ENCODE measurements around the gene AQP4. TPM values are rescaled to one million over a fixed set of nuclear protein-coding genes. Genes with fewer than 3 reads are reported as not detected.

Gene AQP4
- total and polyA plus RNA-seq, 2 of the 13 experiments (the other 11 are each of a cell fraction or from before 2014, with no cell fraction given) = 0.20 to 0.62 TPM

DNA sequence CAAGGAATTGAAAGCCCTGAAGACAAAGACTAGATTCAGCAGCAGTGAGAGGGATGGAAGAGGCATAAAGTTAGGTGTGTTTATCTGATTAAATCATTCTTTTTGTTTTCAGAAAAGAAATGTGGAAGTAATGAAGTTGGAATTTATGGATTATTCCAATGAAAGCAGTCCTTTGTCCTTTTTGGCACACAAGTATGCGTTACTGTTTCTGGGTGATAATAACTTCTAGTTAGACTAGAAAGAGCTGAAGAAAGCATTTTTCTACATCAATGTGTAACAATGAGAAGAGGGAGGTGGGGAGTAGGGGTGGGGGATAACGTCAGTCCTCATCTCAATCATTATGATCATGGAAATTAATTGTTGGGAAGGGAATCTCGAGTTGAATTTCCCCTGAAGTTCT lies 53.0 kb downstream of the AQP4 start (continued):
- TF ChIP-seq, protein P1, sequence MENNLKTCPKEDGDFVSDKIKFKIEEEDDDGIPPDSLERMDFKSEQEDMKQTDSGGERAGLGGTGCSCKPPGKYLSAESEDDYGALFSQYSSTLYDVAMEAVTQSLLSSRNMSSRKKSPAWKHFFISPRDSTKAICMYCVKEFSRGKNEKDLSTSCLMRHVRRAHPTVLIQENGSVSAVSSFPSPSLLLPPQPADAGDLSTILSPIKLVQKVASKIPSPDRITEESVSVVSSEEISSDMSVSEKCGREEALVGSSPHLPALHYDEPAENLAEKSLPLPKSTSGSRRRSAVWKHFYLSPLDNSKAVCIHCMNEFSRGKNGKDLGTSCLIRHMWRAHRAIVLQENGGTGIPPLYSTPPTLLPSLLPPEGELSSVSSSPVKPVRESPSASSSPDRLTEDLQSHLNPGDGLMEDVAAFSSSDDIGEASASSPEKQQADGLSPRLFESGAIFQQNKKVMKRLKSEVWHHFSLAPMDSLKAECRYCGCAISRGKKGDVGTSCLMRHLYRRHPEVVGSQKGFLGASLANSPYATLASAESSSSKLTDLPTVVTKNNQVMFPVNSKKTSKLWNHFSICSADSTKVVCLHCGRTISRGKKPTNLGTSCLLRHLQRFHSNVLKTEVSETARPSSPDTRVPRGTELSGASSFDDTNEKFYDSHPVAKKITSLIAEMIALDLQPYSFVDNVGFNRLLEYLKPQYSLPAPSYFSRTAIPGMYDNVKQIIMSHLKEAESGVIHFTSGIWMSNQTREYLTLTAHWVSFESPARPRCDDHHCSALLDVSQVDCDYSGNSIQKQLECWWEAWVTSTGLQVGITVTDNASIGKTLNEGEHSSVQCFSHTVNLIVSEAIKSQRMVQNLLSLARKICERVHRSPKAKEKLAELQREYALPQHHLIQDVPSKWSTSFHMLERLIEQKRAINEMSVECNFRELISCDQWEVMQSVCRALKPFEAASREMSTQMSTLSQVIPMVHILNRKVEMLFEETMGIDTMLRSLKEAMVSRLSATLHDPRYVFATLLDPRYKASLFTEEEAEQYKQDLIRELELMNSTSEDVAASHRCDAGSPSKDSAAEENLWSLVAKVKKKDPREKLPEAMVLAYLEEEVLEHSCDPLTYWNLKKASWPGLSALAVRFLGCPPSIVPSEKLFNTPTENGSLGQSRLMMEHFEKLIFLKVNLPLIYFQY (CRISPR knock-in tag; IDR thresholded peaks at IDR 0.05; ENCODE audit: borderline replicate concordance) = no peak
- TF ChIP-seq, protein P2, sequence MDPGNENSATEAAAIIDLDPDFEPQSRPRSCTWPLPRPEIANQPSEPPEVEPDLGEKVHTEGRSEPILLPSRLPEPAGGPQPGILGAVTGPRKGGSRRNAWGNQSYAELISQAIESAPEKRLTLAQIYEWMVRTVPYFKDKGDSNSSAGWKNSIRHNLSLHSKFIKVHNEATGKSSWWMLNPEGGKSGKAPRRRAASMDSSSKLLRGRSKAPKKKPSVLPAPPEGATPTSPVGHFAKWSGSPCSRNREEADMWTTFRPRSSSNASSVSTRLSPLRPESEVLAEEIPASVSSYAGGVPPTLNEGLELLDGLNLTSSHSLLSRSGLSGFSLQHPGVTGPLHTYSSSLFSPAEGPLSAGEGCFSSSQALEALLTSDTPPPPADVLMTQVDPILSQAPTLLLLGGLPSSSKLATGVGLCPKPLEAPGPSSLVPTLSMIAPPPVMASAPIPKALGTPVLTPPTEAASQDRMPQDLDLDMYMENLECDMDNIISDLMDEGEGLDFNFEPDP (CRISPR knock-in tag; conservative IDR thresholded peaks at IDR 0.05) = no peak
- no peak for TF ChIP-seq CAMTA2 (CRISPR knock-in tag; IDR thresholded peaks at IDR 0.05; ENCODE audit: borderline replicate concordance)
- no peak for TF ChIP-seq GATAD2A (CRISPR knock-in tag; IDR thresholded peaks at IDR 0.05)
- TF ChIP-seq FOXP1 (IDR thresholded peaks at IDR 0.05) = no peak
- TF ChIP-seq FOXP1 (CRISPR knock-in tag; IDR thresholded peaks at IDR 0.05) = no peak

DNA sequence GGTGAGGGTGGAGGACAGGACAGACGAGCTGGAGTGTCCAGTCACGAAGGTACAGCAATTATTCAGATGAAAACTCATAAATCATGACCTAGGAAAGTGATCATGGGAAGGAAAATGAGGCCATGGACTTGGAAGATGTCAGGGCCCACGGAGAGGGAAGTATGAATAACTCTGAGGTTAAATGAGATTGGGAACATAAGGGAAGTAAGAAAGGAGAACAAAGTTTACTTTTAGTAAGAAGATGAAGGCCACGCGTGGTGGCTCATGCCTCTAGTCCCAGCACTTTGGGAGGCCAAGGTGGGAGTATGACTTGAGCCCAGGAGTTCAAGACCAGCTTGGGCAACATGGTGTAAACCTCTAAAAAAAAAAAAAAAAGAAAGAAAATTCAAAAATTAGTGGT lies 56.2 kb downstream of the AQP4 start:
- Histone ChIP-seq H3K36me3 (replicated peaks in 1 of 2; ENCODE audit: control insufficient read depth in 1 of 2, insufficient read depth in 2 of 2, low read length in 2 of 2) (no peaks in the 10 kb centered on the region), H3K9me3 (ENCODE audit: low read length) (no peaks in the 10 kb centered on the region), H3K27ac (ENCODE audit: extremely low read length, insufficient read depth, low read length) (no peak overlapping the region), H4K20me1 (ENCODE audit: insufficient read depth, low read length) (no peaks in the 10 kb centered on the region), H3K79me2 (ENCODE audit: insufficient read depth, low read length) (no peaks in the 10 kb centered on the region), H3K4me3 (replicated peaks in 1 of 3; ENCODE audit: insufficient read depth in 1 of 3, low read depth in 2 of 3, low read length in 3 of 3) (no peak overlapping the region), H3K27me3 (ENCODE audit: control insufficient read depth in 1 of 2, insufficient read depth in 2 of 2, low read length in 2 of 2) (no peaks in the 10 kb centered on the region), H3K9ac (ENCODE audit: insufficient read depth, low read depth, low read length) (no peak overlapping the region), H3K4me1 (ENCODE audit: insufficient read depth, low read length) (no peaks in the 10 kb centered on the region), H2AFZ (ENCODE audit: low read length) (no peak overlapping the region), H3K4me2 (ENCODE audit: low read depth, low read length) (no peak overlapping the region)
- FAIRE-seq = no peak
- CTCF ChIA-PET (ENCODE audit: low intra/inter-chr PET ratio, low total read pairs) = no interaction called here
- intact Hi-C loops (cut with micrococcal nuclease; ENCODE audit: unreplicated experiment) (no loop called here), in situ Hi-C loops (cut with HindIII; ENCODE audit: extremely low pct_ligation_motif_present, low pct_unique_long_range_greater_than_20kb) (loop anchor here (25.0 kb wide), 1 partner anchor 503 kb away; no protein-coding TSS in a partner anchor)
- DNase-seq (ENCODE audit: low spot score) = no peak
- WGBS (ENCODE audit: low lambda C conversion rate) = 0% methylated on average over 5 of the region's 5 CpGs
- no TSS peak for BruUV-seq (replicated peaks)
- ATAC-seq = no peak
- POLR2A ChIA-PET = no interaction called here
- TF ChIP-seq, protein P3, sequence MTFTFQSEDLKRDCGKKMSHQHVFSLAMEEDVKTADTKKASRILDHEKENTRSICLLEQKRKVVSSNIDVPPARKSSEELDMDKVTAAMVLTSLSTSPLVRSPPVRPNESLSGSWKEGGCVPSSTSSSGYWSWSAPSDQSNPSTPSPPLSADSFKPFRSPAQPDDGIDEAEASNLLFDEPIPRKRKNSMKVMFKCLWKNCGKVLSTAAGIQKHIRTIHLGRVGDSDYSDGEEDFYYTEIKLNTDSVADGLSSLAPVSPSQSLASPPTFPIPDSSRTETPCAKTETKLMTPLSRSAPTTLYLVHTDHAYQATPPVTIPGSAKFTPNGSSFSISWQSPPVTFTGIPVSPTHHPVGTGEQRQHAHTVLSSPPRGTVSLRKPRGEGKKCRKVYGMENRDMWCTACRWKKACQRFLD (CRISPR knock-in tag; IDR thresholded peaks at IDR 0.05; ENCODE audit: borderline replicate concordance) = no peak
- no peak for TF ChIP-seq TAF15 (IDR thresholded peaks at IDR 0.05; ENCODE audit: low read depth, low read length, poor library complexity, severe bottlenecking)
- TF ChIP-seq, protein P4, sequence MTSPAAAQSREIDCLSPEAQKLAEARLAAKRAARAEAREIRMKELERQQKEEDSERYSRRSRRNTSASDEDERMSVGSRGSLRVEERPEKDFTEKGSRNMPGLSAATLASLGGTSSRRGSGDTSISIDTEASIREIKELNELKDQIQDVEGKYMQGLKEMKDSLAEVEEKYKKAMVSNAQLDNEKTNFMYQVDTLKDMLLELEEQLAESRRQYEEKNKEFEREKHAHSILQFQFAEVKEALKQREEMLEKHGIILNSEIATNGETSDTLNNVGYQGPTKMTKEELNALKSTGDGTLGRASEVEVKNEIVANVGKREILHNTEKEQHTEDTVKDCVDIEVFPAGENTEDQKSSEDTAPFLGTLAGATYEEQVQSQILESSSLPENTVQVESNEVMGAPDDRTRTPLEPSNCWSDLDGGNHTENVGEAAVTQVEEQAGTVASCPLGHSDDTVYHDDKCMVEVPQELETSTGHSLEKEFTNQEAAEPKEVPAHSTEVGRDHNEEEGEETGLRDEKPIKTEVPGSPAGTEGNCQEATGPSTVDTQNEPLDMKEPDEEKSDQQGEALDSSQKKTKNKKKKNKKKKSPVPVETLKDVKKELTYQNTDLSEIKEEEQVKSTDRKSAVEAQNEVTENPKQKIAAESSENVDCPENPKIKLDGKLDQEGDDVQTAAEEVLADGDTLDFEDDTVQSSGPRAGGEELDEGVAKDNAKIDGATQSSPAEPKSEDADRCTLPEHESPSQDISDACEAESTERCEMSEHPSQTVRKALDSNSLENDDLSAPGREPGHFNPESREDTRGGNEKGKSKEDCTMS (CRISPR knock-in tag; conservative IDR thresholded peaks at IDR 0.05) = no peak
- TF ChIP-seq THAP11 (CRISPR knock-in tag; IDR thresholded peaks at IDR 0.05) = no peak
- no peak for TF ChIP-seq ZNF709 (CRISPR knock-in tag; IDR thresholded peaks at IDR 0.05)
- TF ChIP-seq, protein P5, sequence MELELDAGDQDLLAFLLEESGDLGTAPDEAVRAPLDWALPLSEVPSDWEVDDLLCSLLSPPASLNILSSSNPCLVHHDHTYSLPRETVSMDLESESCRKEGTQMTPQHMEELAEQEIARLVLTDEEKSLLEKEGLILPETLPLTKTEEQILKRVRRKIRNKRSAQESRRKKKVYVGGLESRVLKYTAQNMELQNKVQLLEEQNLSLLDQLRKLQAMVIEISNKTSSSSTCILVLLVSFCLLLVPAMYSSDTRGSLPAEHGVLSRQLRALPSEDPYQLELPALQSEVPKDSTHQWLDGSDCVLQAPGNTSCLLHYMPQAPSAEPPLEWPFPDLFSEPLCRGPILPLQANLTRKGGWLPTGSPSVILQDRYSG (CRISPR knock-in tag; IDR thresholded peaks at IDR 0.05) = no peak
- TF ChIP-seq TCF7L2 (IDR thresholded peaks at IDR 0.05; ENCODE audit: low read depth, low read length) = no peak
- no peak for TF ChIP-seq YEATS2 (CRISPR knock-in tag; IDR thresholded peaks at IDR 0.05; ENCODE audit: borderline replicate concordance)

Data from HepG2 (cell line).